Measurements from ENCODE around the gene MISP. TPM values are rescaled to one million over a fixed set of nuclear protein-coding genes. Genes with fewer than 3 reads are reported as not detected.
A peak's percentile ranks its signal among the peaks of the same experiment; 100 is the strongest.

Gene MISP
- total RNA-seq, 1 donor from 2014 or later = 1.1 TPM

- H3K4me3 Mint-ChIP-seq (ENCODE audit: low read depth) = no peak overlapping the region
- TF ChIP-seq CTCF (IDR thresholded peaks at IDR 0.05; ENCODE audit: unreplicated experiment) = no peak
- H3K27ac Mint-ChIP-seq = peak overlapping the region; percentile 90
Measured at GRCh38 chr19:810077-810855, 59.4 kb downstream of the MISP start.

GRCh38 chr19:810883-811489 is 60.1 kb downstream of the MISP start:
- Mint-ChIP-seq H3K9me3 (ENCODE audit: low read depth) (no peaks in the 10 kb centered on the region), H3K36me3 (ENCODE audit: insufficient read depth) (peaks cover 40% of the 10 kb centered on the region), H3K27me3 (no peaks in the 10 kb centered on the region), H3K4me1 (ENCODE audit: low read depth) (peaks cover 2% of the 10 kb centered on the region), H3K4me3 (ENCODE audit: low read depth) (no peak overlapping the region), H3K27ac (peak overlapping the region; percentile 90)
- no peak for TF ChIP-seq CTCF (IDR thresholded peaks at IDR 0.05; ENCODE audit: unreplicated experiment)
- DNase-seq (ENCODE audit: low spot score, unreplicated experiment) = no peak

More at GRCh38 chr19:810077-810855, 59.4 kb downstream of the MISP start:
- peaks cover 37% of the 10 kb centered on the region for H3K36me3 Mint-ChIP-seq (ENCODE audit: insufficient read depth)
- DNase-seq (ENCODE audit: low spot score, unreplicated experiment) = no peak
- no peaks in the 10 kb centered on the region for H3K9me3 Mint-ChIP-seq (ENCODE audit: low read depth)
- H3K27me3 Mint-ChIP-seq = no peaks in the 10 kb centered on the region
- peaks cover 2% of the 10 kb centered on the region for H3K4me1 Mint-ChIP-seq (ENCODE audit: low read depth)

- DNase-seq (ENCODE audit: low spot score, unreplicated experiment) = no peak
- Mint-ChIP-seq H3K4me3 (ENCODE audit: low read depth) (no peak overlapping the region), H3K4me1 (ENCODE audit: low read depth) (peaks cover 2% of the 10 kb centered on the region), H3K9me3 (ENCODE audit: low read depth) (peaks cover 3% of the 10 kb centered on the region), H3K36me3 (ENCODE audit: insufficient read depth) (peaks cover 43% of the 10 kb centered on the region), H3K27ac (peak overlapping the region; percentile 76), H3K27me3 (no peaks in the 10 kb centered on the region)
- no peak for TF ChIP-seq CTCF (IDR thresholded peaks at IDR 0.05; ENCODE audit: unreplicated experiment)
Measured at GRCh38 chr19:811506-812048, 60.7 kb downstream of the MISP start.

GRCh38 chr19:812049-812746 is 61.3 kb downstream of the MISP start:
- Mint-ChIP-seq H3K4me3 (ENCODE audit: low read depth) (no peak overlapping the region), H3K27me3 (no peaks in the 10 kb centered on the region), H3K36me3 (ENCODE audit: insufficient read depth) (peaks cover 42% of the 10 kb centered on the region), H3K27ac (peak overlapping the region; percentile 76), H3K4me1 (ENCODE audit: low read depth) (peaks cover 2% of the 10 kb centered on the region), H3K9me3 (ENCODE audit: low read depth) (peaks cover 4% of the 10 kb centered on the region)
- no peak for DNase-seq (ENCODE audit: low spot score, unreplicated experiment)
- TF ChIP-seq CTCF (IDR thresholded peaks at IDR 0.05; ENCODE audit: unreplicated experiment) = no peak

GRCh38 chr19:812747-813218 is 61.9 kb downstream of the MISP start:
- no peak for TF ChIP-seq CTCF (IDR thresholded peaks at IDR 0.05; ENCODE audit: unreplicated experiment)
- no peak for DNase-seq (ENCODE audit: low spot score, unreplicated experiment)
- Mint-ChIP-seq H3K27ac (no peak overlapping the region), H3K27me3 (no peaks in the 10 kb centered on the region), H3K9me3 (ENCODE audit: low read depth) (peaks cover 4% of the 10 kb centered on the region), H3K4me1 (ENCODE audit: low read depth) (no peaks in the 10 kb centered on the region), H3K4me3 (ENCODE audit: low read depth) (no peak overlapping the region), H3K36me3 (ENCODE audit: insufficient read depth) (peaks cover 37% of the 10 kb centered on the region)
